ENCODE results near the gene PLIN5.
"Not testable (repeated sequence)": the region's sequence is repeated elsewhere in the genome, so short reads cannot be mapped to it uniquely, and the experiment has no call there.

Gene PLIN5

DNA sequence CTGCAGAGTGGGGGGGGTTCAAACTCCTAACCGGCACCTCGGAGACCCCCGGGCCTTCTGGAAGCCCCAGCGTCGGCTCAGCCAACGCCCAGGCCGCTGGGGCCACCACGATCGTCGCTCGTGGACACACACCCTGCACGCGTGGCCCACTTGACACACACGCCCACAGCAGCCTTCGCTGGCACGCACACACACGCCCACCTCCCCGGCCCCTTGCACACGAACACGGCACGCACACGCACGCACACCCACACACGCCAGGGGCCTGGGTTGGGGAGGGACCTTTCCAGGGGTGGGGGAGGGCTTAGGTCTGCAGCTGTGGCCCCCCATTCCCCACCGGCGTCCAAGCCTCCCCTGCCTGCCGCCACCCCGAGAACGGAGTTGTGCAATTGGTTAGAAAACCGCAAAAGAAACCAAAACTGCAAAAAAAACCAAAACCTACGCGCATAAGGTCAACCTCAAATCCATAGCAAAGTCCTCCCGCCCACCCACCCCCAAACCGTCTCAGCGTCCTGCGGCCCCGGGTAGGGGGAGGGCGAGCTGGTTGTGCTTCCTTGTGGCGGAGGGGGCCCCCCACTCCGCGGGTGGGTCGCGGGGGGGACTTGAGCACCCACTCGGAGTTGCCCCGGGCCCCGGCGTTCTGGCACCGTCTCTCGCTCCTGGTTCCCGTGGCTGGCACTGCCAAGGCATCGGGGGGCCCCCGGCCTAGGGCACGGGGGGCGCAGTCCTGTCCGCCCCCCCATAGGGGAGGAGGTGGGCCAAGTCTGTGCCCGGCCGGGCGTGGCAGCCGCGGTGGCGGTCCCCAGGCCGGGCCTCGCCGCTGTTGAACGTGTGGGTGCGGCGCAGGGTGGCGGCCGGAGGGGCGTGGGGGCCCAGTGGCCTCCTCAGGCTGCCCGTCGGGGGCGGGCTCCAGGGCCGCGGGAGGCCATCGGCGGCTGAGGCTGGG, 8.1 kb upstream of the PLIN5 start:
- no peak for DNase-seq

DNA sequence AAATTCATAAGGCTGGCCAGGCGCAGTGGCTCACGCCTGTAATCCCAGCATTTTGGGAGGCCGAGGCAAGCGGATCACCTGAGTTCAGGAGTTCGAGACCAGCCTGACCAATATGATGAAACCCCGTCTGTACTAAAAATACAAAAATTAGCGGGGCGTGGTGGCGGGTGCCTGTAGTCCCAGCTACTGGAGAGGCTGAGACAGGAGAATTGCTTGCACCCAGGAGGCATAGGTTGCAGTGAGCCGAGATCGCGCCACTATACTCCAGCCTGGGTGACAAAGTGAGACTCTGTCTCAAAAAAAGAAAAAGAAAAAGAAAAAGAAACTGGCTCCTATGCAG, 6.8 kb upstream of the PLIN5 start:
- DNase-seq = not testable (repeated sequence)

DNA sequence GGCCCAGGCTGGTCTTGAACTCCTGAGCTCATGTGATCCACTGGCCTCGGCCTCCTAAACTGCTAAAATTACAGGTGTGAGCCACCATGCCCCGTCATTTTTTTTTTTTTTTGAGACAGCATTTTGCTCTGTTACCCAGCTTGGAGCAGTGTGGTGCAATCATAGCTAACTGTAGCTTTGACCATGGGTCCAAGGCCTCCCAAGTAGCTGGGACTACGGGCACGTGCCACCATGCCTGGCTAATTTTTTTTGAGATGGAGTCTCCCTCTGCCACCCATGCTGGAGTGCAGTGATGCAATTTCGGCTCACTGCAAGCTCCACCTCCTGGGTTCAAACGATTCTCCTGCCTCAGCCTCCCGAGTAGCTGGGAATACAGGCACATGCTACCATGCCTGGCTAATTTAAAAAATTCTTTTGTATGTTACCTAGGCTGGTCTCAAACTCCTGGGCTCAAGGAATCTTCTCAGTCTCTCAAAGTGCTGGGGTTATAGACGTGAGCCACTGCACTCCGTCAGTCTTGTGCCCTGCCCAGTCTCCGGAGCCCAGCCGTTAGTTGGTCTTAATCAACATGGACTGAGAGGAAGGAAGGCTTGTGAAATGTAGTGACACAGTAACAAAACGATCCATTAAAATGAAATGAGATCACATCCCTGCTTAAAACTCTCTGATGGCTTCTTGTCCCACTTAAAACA, 6.2 kb upstream of the PLIN5 start:
- no peak for DNase-seq

DNA sequence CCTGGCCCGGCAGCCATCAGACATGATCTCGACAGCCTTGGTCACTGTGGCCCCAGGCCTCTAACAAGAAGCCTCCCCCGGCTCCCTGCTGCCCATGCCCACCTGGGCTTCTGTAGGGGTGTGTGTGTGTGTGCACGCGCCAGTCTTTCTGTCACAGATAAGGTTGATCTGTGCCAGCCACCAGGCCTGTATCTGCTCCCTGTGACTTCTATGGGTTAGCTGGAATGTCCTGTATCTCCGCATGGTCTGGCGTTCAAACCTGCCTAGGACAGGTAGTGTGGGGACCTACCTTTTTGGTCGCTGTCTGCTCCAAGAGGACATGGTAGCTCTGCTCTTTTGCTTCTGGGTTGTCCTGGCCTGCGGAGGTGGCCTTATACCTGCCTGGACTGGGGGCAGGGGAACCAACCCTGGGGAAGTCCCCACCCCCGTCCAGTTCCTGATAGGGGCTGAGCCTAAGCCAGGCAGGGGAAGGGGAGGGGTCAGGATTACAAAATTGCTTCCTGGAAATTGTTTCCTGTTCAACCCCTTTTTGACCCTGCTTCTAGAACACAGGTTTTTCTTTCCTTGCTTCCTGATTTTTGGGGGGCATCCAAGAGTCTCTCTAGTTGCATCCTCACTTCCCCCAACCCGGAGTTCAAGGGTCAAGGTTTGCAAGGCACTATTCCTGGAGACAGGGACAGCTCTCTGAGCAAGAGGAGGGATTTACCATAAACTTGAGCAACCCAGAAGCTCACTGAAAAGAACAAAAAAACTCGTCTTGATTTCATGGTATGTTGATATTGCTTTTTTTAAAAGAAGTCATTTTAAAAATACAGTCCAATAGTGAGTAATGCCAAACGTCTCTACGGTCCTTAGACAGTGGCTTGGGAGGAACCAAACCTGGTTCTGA, 4.9 kb upstream of the PLIN5 start, which contains the start of gene LRG1:
LRG1 (minus strand) TSS at position 344 of the 889 bp plus-strand sequence; CDS start at position 321, 23 bp downstream.
- DNase-seq = no peak

DNA sequence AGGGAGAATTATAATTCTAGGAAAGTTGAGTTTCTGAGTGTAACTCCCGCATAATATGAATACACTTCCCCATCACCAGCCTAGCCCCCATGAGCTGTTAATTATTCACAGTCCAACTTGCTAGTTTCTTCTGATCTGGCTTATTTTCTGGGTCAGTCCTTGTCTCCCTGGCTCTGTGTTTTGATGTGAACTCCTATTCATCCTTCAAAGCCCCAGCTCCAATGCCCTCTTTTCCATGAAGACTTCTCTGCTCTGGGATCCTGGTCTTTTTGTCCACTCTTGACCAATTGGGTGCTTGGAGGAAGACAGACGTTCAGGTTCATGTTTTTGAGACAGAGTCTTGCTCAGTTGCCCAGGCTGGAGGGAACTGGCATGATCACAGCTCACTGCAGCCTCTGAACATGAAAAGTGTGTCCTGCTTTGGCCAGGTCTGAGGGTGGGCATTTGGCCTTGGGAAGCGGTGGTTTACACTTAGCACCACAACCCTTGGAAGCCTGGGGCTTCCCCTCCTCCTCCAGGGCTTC, 4.2 kb upstream of the PLIN5 start:
- no peak for DNase-seq

DNA sequence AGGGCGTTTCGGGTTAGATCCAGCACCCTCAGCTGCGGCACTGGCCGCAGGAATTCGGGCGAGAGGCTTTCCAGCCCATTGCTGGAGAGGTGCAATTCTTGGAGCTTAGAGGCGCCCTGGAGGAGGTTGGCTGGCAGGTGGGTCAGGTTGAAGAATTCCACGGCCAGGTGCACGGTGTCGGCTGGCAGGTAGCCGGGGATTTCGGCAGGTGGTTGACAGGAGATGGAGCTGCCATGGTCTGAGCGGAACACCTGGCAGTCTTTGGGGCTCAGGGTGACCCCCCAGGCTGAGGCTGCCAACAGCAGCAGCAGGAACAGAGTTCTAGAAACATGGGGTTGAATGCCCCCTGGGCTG, 3.6 kb upstream of the PLIN5 start:
- no peak for DNase-seq

DNA sequence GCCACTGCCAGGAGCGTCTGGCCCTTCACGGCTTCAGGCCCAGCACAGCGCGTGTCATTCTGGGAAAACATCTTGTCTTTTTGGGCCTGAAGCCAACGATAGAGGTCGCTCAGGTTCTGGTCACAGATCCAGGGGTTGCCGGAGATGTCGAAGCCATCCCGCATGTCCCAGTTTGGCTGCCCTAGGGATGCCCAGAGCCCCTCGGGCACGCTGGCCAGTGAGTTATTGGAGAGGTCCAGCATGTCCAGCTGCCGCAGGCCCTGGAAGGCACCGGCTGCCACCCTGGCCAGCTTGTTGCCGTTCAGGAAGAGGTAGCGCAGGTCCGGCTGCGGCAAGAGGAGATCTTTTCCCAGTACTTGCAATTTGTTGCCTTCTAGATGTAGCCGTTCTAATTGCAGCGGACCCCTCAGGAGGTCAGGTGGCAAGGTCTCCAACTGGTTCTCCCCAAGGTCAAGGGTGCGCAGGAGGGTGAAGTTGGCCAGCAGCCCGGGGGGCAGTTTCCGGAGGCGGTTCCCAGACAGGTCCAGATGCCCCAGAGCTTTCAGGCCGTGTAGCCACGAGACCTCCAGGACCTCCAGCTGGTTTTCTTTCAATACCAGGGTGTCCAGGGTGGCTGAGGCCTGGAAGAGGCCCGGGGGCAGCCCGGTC, 3.1 kb upstream of the PLIN5 start:
- no peak for DNase-seq

DNA sequence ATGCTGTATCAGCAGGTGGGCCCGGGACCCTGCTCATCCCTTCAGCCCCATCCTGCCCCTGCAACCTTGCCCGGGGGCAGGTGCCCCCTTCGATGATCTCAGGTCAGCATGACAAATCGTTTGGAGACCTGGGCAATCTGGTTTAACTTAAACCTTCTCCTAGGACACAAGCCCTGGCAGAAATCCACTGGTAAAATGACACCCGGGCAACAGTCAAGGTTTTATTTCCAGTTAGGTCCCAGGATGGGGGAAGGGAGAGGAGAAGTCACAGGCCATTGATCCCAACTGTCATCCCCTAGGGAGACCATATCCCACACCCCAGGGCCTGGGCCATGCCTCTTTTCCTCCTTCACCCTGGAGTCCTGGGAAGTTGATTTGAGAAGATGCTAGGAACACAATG, 1.8 kb upstream of the PLIN5 start:
- DNase-seq = no peak

DNA sequence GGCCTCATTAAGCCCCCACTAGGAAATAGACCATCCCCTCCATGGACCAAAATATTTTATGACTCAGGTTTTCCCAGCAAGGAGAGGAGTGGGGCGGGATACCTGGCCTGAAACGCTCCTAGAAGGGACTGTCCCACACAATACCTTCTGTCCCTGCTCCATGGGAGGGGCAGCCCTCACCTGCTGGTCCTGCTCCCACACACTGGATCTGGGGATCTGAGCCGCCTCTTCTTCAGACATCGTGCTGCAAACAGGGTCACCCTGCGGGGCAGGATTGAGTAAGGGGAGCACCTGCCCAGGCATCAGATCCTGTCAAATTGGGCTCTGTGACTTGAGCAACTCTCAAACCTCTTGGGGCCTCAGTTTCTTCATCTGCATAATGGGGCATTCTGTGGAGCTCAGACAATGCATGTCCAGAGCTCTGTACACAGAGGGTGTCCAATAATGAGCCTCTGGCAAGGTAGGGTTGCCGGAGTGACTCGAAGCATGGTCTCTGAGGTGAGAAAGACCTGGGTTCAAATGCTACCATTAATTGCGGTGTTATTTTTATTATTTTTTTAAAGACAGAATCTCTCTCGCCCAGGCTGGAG, 1.1 kb downstream of the PLIN5 start:
- no peak for DNase-seq

DNA sequence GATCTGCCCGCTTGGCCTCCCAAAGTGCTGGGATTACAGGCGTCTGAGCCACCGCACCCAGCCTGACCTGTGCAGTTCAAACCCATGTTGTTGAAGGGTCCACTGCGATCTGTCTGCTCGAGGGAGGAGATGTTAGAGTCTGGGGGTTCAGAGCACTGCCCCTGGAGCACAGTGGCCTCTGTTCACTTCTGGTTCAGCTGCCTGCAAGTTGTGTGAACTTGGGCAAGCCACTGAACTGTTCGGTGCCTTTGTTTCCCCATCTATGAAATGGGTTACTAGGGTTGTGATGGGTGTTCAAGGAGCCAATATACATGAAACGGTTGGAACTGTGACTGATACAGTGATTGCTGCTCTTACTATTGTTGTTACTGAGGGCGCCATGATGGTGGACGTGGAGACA, 1.7 kb downstream of the PLIN5 start:
- no peak for DNase-seq

DNA sequence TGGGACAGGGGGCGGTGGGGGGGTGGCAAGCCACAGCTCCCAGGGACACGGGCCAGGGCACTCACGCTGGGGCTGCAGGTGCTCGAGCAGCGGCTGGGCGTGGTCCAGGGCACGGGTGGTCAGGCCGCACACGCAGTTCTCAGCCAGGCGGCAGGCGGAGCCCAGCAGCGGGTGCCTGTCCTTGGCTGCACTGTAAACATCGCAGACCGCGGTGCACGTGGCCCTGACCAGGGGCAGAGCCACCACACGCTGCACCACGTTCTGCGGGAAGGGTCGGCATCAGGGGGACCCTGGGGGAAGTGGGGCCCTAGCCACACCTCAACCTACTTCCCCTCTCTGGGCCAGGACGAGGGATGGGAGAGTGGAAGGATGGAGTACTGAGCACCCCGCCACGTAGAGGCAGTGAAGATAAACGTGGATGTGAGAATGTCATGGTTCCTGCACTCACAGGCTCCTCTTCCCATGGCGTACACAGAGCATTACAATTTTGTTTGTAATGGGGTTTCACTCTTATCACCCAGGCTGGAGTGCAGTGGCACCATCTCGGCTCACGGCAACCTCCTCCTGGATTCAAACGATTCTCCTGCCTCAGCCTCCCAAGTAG, 3.4 kb downstream of the PLIN5 start:
- DNase-seq = no peak

DNA sequence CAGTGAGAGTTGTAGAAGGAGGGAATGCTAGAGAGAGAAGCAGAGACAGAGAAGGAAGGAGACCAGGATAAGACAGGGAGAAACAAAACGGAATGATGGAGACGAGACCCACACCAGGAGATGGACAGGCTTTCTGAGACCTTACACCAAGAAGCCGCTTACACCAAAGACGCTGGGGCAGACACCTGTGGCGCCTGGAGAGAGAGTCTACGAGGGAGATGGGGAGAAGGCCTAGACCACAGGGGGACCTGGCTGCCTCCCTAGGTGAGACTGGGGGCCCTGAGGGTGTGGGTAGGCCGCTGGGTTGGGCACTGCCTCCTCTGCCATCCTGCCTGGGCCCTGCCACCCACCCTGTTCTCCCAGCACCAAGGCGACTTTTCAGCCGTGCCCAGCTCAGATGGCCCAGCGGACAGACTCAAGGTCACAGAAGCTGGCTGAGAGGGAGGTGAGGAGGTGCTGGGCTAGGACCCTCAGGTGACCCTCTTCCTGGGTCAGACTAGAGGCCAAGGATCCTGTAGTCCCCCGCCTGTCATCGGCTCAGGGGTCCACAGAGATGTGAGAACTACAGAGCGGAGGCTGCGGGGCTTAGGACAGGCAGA, 5.0 kb downstream of the PLIN5 start:
- DNase-seq = no peak

DNA sequence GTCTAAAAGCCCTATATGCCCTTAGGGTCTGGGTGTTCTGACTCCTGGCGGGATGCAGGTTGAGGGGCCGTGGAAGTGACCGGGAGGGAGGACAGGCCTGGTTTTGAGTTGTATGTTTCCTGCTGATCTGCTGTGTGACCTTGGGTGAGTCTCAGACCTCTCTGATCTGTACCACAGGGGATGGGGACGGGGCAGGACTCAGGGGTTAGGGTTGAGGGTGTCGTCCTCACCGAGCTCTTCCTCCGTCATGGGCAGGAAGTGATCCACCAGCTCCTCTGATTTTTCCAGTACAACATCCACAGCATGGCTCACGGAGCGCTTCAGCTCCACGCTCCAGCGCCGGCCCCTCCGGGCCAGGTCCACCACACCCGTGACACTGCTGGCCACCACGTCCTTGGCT, 6.2 kb downstream of the PLIN5 start:
- no peak for DNase-seq

DNA sequence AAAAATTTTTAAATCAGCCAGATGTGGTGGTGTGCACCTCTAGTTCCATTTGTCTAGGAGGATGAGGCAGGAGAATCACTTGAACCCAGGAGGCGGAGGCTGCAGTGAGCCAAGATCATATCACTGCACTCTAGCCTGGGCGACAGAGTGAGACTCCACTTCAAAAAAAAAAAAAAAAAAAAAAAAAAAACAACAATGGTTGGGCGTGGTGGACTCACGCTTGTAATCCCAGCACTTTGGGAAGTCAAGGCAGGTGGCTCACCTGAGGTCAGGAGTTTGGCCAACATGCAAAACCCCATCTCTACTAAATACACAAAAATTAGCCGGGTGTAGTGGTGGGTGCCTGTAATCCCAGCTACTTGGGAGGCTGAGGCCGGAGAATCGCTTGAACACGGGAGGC, 7.6 kb downstream of the PLIN5 start:
- DNase-seq = not testable (repeated sequence)

DNA sequence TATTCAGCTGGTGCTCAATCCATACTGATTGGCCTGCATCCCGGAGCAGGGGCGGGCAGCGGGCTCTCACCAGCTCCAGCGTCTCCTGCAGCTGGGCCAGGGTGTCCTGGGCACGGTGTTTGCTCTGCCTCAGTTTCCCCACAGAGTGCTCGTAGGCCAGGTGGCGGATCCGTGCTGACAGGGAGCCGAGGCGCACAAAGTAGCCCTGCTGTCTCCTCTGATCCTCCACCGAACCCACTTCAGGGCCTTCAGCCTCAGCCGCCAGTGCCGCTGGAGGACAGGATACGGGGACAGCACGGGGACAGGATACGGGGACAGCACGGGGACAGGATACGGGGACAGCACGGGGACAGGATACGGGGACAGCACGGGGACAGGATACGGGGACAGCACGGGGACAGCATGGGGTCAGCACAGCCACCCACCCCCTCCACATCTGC, 9.4 kb downstream of the PLIN5 start:
- DNase-seq = no peak

DNA sequence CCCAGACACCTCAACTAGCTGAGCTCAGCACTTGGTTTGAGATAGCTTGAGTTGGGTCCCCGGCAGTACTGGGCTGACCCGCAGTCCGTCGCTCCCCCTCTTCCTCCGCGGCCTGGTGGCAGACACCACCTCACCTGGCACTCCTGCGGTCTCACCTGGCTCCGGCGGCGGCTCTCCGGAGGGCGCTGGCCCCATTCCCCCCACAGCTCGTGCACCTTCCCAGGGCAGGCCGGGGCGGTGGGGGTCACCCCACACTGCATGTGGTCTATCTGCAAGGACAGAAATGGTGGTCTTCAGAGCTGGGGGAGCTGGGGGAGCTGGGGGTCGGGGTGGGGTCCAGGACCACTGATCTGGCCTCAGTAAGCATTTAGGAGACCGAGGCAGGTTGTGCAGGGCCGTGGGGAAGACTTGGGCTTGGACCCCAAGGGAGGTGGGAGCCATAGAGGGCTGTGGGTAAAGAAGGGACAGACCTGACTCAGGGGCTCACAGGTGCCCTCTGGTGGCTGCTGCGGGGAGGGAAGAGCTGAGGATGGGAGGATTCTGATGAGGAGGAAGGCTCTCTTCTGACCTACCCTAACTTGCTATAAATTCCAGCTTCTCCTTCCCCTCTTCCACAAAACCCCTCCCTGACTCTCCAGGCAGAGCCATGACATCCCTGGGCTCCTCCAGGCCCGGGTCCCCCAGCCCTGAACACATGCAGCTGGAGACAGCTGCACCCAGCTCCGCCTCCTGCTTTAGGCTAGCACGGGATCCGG, 10.0 kb downstream of the PLIN5 start:
- DNase-seq = no peak

DNA sequence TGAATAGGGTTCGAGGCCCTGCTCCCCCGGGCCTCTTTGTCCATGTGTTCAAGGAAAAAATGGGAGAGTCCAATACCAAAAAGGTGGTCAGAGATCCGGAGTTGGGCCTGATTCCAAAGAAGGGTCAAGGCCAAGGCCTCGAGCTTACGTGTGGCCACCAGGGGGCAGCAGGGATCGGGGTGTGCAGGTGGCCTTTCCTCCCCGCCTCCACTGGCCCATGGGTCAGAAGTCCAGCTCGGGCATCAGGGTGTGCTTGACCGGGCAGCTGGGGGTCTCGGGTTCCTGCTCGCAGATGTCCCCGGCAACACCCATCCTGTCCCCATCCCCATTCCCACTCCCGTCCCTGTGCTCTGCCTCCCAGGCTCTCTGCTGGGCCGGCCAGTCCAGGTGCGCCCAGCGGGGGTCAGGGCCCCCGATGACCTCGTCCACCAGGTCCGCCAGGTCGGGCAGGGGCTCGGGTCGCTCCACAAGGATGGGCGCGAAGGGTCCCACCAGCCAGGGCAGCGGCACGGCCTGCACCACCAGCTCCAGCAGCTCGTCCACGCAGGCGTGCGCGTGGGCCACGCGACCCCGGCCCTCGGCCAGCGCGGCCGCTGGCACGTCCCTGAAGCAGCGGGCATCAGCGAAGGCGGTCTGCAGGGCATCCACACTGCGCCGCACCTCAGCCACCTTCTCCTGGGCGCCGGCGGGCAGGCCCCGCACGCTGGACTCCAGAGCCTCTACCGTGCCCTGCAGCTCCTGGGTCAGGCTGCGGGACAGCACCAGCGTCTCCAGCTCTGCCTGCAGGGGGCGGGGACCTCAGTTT, 11.5 kb downstream of the PLIN5 start:
- no peak for DNase-seq

DNA sequence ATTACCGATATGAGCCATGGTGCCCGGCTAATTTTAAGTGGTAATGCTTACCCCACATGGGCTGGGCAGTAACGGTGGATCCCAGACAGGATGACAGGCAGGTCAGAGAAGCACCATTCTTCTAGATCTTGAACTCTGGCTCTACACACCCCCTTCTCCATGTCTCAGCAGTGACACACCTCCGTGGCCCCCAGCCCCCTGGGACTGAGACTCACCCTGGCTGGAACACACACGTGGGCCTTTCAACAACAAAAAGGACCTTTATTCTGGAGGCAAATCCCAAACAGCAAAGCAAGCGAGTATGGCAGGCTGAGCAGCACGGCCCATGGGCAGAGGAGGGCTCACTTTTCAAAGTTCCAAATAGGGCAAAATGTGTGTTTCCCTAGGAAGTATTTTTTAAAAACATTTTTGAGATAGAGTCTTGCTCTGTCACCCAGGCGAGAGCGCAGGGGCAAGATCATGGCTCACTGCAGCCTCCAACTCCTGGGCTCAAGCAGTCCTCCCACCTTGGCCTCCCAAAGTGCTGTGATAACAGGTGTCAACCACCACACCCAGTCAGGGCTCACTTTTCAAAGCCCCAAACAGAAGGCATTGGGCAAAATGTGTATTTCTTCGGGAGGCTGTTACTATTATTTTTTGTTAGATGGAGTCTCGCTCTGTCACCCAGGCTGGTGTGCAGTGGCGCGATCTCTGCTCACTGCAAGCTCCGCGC, 12.6 kb downstream of the PLIN5 start:
- no peak for DNase-seq

DNA sequence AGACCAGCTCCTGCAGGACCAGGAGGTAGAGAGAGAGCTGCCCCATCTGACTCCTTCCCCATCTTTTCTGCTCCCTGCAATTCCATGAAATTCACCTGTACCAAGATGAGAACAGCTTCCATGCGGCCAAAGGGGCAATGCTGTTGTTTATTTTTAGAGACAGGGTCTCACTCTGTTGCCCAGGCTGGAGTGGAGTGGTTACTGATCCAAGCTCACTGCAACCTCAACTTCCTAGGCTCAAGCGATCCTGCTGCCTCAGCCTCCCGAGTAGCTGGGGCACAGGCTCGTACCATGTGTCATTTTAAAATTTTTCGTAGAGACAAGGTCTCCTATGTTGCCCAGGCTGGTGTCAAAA, 13.2 kb downstream of the PLIN5 start:
- DNase-seq = no peak

Measured in left hindlimb (tissue), 1 donor.